ENCODE results near the gene MED27. TPM values are rescaled to one million over a fixed set of nuclear protein-coding genes. Genes with fewer than 3 reads are reported as not detected.

MED27 gene
- total and polyA plus RNA-seq, 9 of the 15 experiments (the other 6 are each of a cell fraction or from before 2014, with no cell fraction given): 24.4 to 91.0 (median 36.1) TPM

DNA sequence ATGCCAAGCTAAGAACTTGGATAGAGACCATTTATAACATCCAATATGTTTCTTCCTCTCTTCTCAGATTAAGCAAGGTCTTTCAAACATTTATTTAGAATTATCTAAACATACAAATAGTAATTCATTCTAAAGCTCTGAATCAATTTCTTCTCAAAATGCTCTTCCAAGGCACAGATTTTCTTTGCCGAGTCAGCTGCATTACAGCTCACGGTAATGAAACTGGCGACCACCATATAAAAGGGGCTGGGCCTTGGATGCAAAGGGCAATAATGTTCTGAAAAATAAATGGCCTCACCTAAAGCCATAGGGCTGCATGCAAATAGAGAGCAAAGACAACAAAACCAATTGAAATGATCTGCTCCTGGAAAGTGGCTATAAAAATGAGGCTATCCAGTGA lies 63.8 kb downstream of the MED27 start:
- H3K79me2 ChIP-seq (ENCODE audit: control insufficient read depth, insufficient read depth, low read length): 0 out of 3 replicates have a peak, but pooled peaks cover 3% of the 10 kb centered on the region
- no peak overlapping the region for H2AFZ ChIP-seq (ENCODE audit: low read depth, low read length)
- H3K4me1 ChIP-seq (replicated peaks in 1 of 2; ENCODE audit: control insufficient read depth in 2 of 2, insufficient read depth in 2 of 2, low read length in 2 of 2): no peaks in the 10 kb centered on the region
- no peak overlapping the region for H3K9ac ChIP-seq (ENCODE audit: insufficient read depth in 1 of 2, low read depth in 2 of 2, low read length in 2 of 2)
- H3K27ac ChIP-seq (ENCODE audit: extremely low read depth, low read depth, low read length): no peak overlapping the region
- H3K9me3 ChIP-seq (replicated peaks; ENCODE audit: control insufficient read depth, insufficient read depth, low read depth, low read length): no peaks in the 10 kb centered on the region
- H3K27me3 ChIP-seq (ENCODE audit: control insufficient read depth in 2 of 2, insufficient read depth in 2 of 2, low read length in 2 of 2): no peaks in the 10 kb centered on the region
- FAIRE-seq (no peak), ATAC-seq (no peak), DNase-seq (ENCODE audit: extremely low read depth in 1 of 4, low spot score in 3 of 4) (no peak)
- in situ Hi-C loops (cut with MboI): no loop called here
- no peak overlapping the region for H3K4me2 ChIP-seq (ENCODE audit: insufficient read depth, low read length)
- no TSS peak for BruUV-seq (replicated peaks)
- peaks cover 20% of the 10 kb centered on the region for H4K20me1 ChIP-seq (replicated peaks; ENCODE audit: control insufficient read depth, insufficient read depth, low read length)
- WGBS (ENCODE audit: insufficient coverage, low coverage, missing lambda C conversion rate): 51% methylated on average over 3 of the region's 3 CpGs
- POLR2A ChIA-PET: interaction anchor here (1.0 to 1.2 kb wide), 2 partner anchors 9 to 16 kb away, joined by 3 read pairs; no protein-coding TSS in a partner anchor
- CTCF ChIA-PET (ENCODE audit: low intra/inter-chr PET ratio): no interaction called here
- no peaks in the 10 kb centered on the region; the same call in 2 of the 3 replicates for H3K36me3 ChIP-seq (ENCODE audit: control insufficient read depth, insufficient read depth, low read length)
- intact Hi-C loops (cut with micrococcal nuclease): no loop called here
- no peak for TF ChIP-seq ZKSCAN1 (IDR thresholded peaks at IDR 0.05; ENCODE audit: low read depth, low read length)
- no peak for TF ChIP-seq PURB (CRISPR knock-in tag; IDR thresholded peaks at IDR 0.05; ENCODE audit: low read depth)
- TF ChIP-seq DDX20 (tag; IDR thresholded peaks at IDR 0.05; ENCODE audit: low read depth): no peak
- no peak for TF ChIP-seq ZNF175 (CRISPR knock-in tag; IDR thresholded peaks at IDR 0.05; ENCODE audit: low read depth)
- no peak for TF ChIP-seq ILF3 (IDR thresholded peaks at IDR 0.05; ENCODE audit: borderline replicate concordance)
- TF ChIP-seq HCFC1 (IDR thresholded peaks at IDR 0.05; ENCODE audit: low read depth, low read length): no peak
- TF ChIP-seq, protein P1, sequence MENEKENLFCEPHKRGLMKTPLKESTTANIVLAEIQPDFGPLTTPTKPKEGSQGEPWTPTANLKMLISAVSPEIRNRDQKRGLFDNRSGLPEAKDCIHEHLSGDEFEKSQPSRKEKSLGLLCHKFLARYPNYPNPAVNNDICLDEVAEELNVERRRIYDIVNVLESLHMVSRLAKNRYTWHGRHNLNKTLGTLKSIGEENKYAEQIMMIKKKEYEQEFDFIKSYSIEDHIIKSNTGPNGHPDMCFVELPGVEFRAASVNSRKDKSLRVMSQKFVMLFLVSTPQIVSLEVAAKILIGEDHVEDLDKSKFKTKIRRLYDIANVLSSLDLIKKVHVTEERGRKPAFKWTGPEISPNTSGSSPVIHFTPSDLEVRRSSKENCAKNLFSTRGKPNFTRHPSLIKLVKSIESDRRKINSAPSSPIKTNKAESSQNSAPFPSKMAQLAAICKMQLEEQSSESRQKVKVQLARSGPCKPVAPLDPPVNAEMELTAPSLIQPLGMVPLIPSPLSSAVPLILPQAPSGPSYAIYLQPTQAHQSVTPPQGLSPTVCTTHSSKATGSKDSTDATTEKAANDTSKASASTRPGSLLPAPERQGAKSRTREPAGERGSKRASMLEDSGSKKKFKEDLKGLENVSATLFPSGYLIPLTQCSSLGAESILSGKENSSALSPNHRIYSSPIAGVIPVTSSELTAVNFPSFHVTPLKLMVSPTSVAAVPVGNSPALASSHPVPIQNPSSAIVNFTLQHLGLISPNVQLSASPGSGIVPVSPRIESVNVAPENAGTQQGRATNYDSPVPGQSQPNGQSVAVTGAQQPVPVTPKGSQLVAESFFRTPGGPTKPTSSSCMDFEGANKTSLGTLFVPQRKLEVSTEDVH (IDR thresholded peaks at IDR 0.05; ENCODE audit: low read depth, partially characterized antibody): no peak
- TF ChIP-seq FOXA1 (IDR thresholded peaks at IDR 0.05; ENCODE audit: borderline replicate concordance): no peak
- no peak for TF ChIP-seq MTA3 (IDR thresholded peaks at IDR 0.05; ENCODE audit: borderline replicate concordance)
- H3K9me1 ChIP-seq (ENCODE audit: control insufficient read depth, insufficient read depth, low read length): no peaks in the 10 kb centered on the region
- H3K4me3 ChIP-seq: no peak overlapping the region

All from K562 (cell line).